Chondrocyte (in vitro differentiated cells): ENCODE measurements around the gene C16orf54. TPM values are rescaled to one million over a fixed set of nuclear protein-coding genes. Genes with fewer than 3 reads are reported as not detected.
"Not testable (repeated sequence)": the region's sequence is repeated elsewhere in the genome, so short reads cannot be mapped to it uniquely, and the experiment has no call there.

Experiments used
- DNase-seq: peaks from one replicate; pipeline ENCODE4 v3.0.0; 2021; ENCODE audit warnings: mixed read lengths, low spot score
- H3K27ac Mint-ChIP-seq: one replicate; pipeline ENCODE4 v1.8.0; 2021; ENCODE audit warnings: mild to moderate bottlenecking, moderate library complexity, mixed read lengths; ENCODE audit not compliant: unreplicated experiment
- H3K27me3 Mint-ChIP-seq: 2 replicates; pipeline ENCODE4 v1.8.0; 2021; ENCODE audit warnings: low read depth, mixed read lengths
- H3K36me3 Mint-ChIP-seq: 2 replicates; pipeline ENCODE4 v1.8.0; 2021; ENCODE audit warnings: low read depth, mixed read lengths
- H3K4me1 Mint-ChIP-seq: 2 replicates; pipeline ENCODE4 v1.8.0; 2021; ENCODE audit warnings: low read depth, mild to moderate bottlenecking, mixed read lengths
- H3K4me3 Mint-ChIP-seq: one replicate; pipeline ENCODE4 v1.8.0; 2021; ENCODE audit warnings: mild to moderate bottlenecking, moderate library complexity, mixed read lengths; ENCODE audit not compliant: unreplicated experiment
- H3K9me3 Mint-ChIP-seq: 2 replicates; pipeline ENCODE4 v1.8.0; 2021; ENCODE audit warnings: low read depth, mixed read lengths
- CTCF ChIP-seq: fragments of 200-600 bp; sonication (generic); IDR thresholded peaks from 2 replicates; pipeline ENCODE4 v1.5.0; 2021; ENCODE audit warnings: antibody characterized with exemption, mild to moderate bottlenecking, moderate library complexity
- total RNA-seq: library from RNA; stranded (reverse); gene quantifications from 3 replicates; pipeline ENCODE4 v1.2.1, GENCODE V29; 2021

The C16orf54 gene
- total RNA-seq, 1 donor from 2014 or later: not detected

- no peak for TF ChIP-seq CTCF
- Mint-ChIP-seq H3K36me3 (no peaks in the 10 kb centered on the region), H3K4me1 (peaks cover 4% of the 10 kb centered on the region), H3K4me3 (no peak overlapping the region), H3K9me3 (no peaks in the 10 kb centered on the region), H3K27ac (no peak overlapping the region), H3K27me3 (peaks cover 23% of the 10 kb centered on the region)
- no peak for DNase-seq
These were observed 15.1 kb downstream of the C16orf54 start for GRCh38 chr16:29730649-29731048.

- Mint-ChIP-seq H3K4me1 (peaks cover 4% of the 10 kb centered on the region), H3K4me3 (peak overlapping the region; percentile 44), H3K9me3 (no peaks in the 10 kb centered on the region), H3K27ac (no peak overlapping the region), H3K27me3 (peaks cover 18% of the 10 kb centered on the region), H3K36me3 (no peaks in the 10 kb centered on the region)
- peak; percentile 85 for TF ChIP-seq CTCF
- peak; percentile 43 for DNase-seq
These were observed 16.7 kb downstream of the C16orf54 start for GRCh38 chr16:29729116-29729521.

- Mint-ChIP-seq H3K4me1 (peaks cover 4% of the 10 kb centered on the region), H3K36me3 (no peaks in the 10 kb centered on the region), H3K27ac (no peak overlapping the region), H3K4me3 (no peak overlapping the region), H3K9me3 (no peaks in the 10 kb centered on the region), H3K27me3 (peaks cover 18% of the 10 kb centered on the region)
- no peak for TF ChIP-seq CTCF
- no peak for DNase-seq
These were observed 18.3 kb downstream of the C16orf54 start for GRCh38 chr16:29727452-29727851.

GRCh38 chr16:29726845-29727377 is 18.9 kb downstream of the C16orf54 start:
- Mint-ChIP-seq H3K36me3 (no peaks in the 10 kb centered on the region), H3K4me3 (no peak overlapping the region), H3K9me3 (no peaks in the 10 kb centered on the region), H3K27ac (no peak overlapping the region), H3K4me1 (peaks cover 4% of the 10 kb centered on the region), H3K27me3 (peaks cover 16% of the 10 kb centered on the region)
- DNase-seq: peak; percentile 41
- no peak for TF ChIP-seq CTCF

- not testable (repeated sequence) for H3K36me3 Mint-ChIP-seq, H3K9me3 Mint-ChIP-seq, H3K4me1 Mint-ChIP-seq, H3K27me3 Mint-ChIP-seq, H3K27ac Mint-ChIP-seq, H3K4me3 Mint-ChIP-seq
- peak; percentile 81 for DNase-seq
- peak; percentile 80 for TF ChIP-seq CTCF
These were observed 24.5 kb downstream of the C16orf54 start for GRCh38 chr16:29721167-29721879.
